ENCODE data around the gene PAQR4.
"Not testable (repeated sequence)": the region's sequence is repeated elsewhere in the genome, so short reads cannot be mapped to it uniquely, and the experiment has no call there.

The PAQR4 gene

GRCh38 chr16:2943716-2944115, 25.4 kb upstream of the PAQR4 start:
- not testable (repeated sequence) for DNase-seq (ENCODE audit: low read depth in 2 of 2, low spot score in 1 of 2)

- DNase-seq (ENCODE audit: low read depth in 2 of 2, low spot score in 1 of 2), result no peak
Measured at GRCh38 chr16:2946649-2947048, 22.5 kb upstream of the PAQR4 start.

- no peak for DNase-seq (ENCODE audit: low read depth in 2 of 2, low spot score in 1 of 2)
Measured at GRCh38 chr16:2948807-2949704, 20.1 kb upstream of the PAQR4 start.

DNA sequence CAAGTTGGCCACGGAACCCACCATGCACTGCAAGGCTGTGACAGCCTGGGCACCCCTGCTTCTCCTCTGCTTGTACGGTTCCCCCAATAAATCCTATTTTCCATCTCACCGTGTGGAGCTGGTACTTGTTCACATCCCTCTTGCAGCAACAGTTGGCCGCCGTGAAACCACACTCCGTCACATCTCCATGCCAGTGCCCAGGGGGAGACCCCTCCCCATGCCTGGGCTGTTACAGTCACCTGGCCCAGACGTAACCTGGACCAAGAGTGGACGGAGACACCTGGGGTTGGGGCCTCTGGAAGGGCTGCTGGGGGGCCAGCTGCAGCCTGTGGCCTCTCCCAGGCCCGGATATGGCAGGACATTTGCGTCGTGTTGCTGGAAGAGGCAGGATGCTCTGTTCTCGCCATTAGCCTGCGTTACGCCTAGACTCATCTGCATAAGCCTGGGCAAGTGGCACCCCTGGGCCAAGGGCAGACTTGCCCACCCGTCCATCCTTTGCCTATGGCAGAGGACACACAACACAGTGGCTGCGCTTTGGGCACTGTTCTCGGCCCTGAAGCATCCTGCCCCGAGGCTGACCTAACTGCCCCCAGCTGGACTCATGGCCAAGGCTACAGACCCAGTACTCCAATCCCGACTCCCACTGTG, 19.3 kb upstream of the PAQR4 start:
- no peak for DNase-seq (ENCODE audit: low read depth in 2 of 2, low spot score in 1 of 2)

GRCh38 chr16:2950353-2950724, 18.8 kb upstream of the PAQR4 start:
- no peak for DNase-seq (ENCODE audit: low read depth in 2 of 2, low spot score in 1 of 2)

DNA sequence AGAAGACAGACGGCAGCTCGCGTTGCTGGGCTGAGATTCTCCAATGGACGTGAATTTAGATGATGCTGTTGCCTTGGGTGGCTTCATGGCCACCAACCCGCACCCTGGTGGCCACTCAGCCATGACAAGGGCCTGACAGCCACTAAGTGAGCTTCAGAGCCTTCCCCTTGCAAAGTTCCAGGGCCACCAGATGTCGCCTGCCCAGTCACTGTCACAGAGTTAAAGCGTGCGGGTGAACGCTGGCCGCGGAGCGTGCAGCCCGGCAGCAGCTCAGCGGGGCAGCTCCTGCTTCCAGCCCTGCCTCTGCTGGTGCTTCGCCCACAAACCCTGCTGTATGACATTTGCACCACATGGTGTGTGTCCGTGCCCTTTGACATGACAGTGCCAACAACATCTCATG, 18.4 kb upstream of the PAQR4 start:
- no peak for DNase-seq (ENCODE audit: low read depth in 2 of 2, low spot score in 1 of 2)

DNA sequence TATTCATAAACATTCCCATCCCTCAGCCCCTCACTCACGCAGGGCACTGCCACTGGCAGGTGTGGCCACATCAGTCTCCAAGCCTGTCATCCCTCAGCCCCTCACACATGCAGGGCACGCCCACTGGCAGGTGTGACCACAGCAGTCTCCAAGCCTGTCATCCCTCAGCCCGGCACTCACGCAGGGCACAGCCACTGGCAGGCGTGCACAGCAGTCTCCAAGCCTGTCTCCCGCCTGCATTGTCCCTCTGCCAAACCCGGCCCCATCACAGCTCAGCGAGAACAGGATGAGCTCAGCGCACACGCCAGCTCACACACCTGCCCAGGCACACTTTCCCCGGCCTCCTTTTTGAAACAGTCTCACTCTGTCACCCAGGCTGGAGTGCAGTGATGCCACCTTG, 16.5 kb upstream of the PAQR4 start:
- DNase-seq (ENCODE audit: low read depth in 2 of 2, low spot score in 1 of 2), result no peak

- no peak for DNase-seq (ENCODE audit: low read depth in 2 of 2, low spot score in 1 of 2)
Measured at GRCh38 chr16:2953706-2954627, 15.2 kb upstream of the PAQR4 start.

- no peak for DNase-seq (ENCODE audit: low read depth in 2 of 2, low spot score in 1 of 2)
Measured at GRCh38 chr16:2954656-2955381, 14.3 kb upstream of the PAQR4 start.

DNA sequence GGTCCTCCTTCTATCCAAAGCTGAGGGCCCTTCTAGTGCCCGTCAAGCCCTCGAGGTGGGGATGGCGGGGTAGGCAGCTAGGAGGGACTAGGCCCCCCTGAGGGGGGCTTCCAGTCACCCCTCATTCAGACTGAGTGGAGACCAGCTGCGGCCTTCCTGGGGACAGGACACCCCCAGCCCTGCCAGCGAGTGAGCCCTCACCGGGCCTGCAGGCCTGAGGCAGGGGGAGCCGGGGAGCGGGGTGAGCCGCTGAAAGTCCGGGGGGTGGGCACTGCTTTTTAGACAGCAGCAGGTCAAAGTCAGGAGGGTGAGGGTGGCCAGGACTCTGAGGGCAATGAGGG, 13.7 kb upstream of the PAQR4 start:
- DNase-seq (ENCODE audit: low read depth in 2 of 2, low spot score in 1 of 2), result no peak

DNA sequence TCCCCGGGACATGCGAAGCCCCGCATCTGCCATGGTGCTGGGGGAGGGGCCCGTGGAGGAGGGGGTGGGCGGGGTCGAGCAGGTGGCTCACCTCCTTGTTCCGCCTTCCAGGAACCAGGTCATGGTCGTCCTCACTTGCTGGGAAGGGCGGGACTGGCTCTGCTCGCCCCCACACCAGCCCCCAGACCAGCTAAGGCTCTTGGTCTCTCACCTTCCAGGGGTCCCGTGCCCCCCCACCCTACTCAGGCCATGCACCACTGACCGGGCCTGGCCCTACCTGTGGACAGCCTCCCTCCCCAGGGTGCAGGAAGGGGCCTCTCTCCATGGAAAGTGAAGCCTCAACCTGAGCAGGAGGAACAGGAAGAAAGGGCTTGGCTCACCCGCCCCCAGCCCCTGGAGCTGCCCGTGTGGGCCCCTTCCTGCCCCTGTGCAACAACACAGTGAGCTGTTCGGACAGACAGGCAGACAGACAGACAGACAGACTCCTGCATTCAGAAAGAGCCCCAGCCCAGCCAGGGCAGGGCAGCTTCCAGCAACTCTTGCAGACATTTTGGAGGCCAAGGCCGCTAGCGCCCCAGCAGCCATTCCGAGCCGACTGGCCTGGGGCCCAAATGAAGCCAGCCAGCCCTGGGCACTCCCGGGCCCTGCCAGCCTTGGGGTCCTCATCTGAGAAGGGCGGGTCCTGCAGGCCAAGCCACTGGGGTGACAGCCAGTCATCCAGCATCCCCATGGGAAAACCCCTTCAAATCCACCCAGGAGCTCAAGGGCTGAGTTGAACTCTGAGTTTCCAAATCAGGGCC, 13.2 kb upstream of the PAQR4 start:
- DNase-seq (ENCODE audit: low read depth in 2 of 2, low spot score in 1 of 2), result no peak

- DNase-seq (ENCODE audit: low read depth in 2 of 2, low spot score in 1 of 2), result no peak
Measured at GRCh38 chr16:2956579-2956956, 12.6 kb upstream of the PAQR4 start.

- no peak for DNase-seq (ENCODE audit: low read depth in 2 of 2, low spot score in 1 of 2)
Measured at GRCh38 chr16:2959206-2959605, 9.9 kb upstream of the PAQR4 start.

DNA sequence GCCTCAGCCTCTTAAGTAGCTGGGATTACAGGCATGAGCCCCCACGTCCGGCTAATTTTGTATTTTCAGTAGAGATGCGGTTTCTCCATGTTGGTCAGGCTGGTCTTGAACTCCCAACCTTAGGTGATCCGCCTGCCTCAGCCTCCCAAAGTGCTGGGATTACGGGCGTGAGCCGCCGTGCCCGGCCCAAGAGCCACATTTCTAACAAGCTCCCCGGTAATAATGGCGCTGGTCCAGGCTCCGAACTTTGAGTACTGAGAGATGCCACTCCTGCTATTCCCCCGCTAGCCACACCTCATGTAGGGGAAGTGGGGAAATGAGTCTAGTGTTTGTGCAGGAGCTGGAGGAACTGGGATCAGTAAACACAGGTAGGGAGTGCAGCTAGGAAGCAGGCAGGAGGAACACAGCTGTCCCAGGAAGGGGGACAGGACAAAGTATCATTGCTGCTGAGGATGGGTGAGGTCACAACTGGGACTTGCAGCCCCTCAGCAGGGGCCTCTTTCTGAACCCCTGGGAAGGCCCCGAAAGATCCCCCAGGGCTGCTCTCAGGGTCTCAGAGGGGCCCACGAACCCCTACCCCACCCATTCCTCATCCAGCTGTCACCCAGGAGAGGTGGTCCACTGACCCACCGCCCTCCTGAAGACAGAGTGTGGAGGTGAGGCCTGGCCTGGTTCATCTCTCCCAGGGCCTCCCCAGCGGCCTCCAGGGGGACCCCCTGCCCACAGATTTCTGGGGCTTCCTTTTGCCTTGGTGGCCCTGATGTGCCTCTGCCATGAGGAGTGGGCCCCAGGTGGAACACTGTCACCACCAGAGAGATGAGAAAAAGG, 8.8 kb upstream of the PAQR4 start:
- DNase-seq (ENCODE audit: low read depth in 2 of 2, low spot score in 1 of 2), result no peak

DNA sequence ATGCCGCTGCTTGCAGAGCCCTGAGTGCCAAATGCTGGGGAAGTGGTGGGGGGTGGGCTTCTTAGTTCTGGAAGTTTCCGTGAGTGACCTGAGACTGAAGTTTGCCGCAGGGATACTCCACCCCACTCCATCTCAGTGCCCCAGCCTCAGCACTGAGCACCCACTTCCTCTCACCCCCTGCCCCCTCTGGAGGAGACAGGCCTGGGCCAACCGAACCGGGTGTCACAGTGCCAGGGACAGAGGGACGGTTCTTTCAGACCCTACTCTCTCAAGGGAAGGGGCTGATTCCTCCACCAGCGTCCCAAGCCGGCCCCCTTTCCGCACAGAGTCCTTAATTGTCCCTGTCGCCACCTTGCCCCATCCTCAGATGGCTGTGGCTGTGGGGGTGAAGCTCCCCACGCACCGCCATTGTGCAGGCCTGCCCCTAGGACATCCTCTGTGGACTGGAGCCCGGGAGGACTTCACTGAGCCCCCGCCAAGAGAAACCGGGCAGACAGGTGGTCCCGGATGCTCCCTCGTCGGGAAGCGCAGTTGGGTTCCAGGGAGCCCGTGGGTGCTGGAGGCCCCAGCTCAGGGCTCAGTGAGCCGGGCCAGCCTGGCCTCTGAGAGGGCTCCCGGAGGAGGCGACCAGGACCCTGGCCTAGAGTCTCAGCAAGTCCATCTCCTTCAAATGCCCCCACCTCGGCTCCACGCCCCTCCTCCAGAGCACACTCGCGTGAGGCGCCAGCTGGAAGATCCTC, 6.6 kb upstream of the PAQR4 start:
- DNase-seq (ENCODE audit: low read depth in 2 of 2, low spot score in 1 of 2), result no peak

DNA sequence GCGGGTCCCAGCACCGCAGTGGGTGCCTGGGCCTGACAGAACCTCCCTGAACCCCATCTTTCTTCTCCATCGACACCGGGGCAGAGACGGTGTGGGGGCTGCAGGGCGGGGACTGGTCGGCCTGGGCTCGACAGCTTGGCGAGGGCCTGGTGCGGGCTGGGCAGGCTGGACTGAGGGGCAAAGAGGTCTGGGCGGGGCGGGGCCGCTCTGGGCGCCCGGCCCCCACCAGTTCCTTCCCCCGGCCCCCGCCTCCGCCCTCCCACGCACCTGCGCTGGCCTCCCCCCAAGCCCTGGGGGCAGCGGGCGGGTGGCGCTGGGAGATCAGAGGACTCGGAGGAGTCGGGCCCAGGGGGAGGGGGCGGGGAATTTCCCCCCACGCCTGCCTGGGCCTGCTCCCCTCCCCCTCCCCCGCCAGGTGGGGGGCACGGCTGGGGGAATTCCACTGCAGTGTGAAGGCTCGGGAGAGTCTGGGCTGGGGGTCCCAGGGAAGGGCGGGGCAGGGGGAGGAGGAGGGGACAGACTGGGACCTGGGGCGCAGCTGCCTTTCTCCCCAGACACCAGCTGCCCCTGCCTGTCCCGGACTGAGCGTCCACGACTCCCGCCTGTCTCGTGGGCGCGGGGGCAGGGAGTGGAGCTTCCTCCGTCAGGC, 6.0 kb upstream of the PAQR4 start:
- DNase-seq (ENCODE audit: low read depth in 2 of 2, low spot score in 1 of 2), result no peak

DNA sequence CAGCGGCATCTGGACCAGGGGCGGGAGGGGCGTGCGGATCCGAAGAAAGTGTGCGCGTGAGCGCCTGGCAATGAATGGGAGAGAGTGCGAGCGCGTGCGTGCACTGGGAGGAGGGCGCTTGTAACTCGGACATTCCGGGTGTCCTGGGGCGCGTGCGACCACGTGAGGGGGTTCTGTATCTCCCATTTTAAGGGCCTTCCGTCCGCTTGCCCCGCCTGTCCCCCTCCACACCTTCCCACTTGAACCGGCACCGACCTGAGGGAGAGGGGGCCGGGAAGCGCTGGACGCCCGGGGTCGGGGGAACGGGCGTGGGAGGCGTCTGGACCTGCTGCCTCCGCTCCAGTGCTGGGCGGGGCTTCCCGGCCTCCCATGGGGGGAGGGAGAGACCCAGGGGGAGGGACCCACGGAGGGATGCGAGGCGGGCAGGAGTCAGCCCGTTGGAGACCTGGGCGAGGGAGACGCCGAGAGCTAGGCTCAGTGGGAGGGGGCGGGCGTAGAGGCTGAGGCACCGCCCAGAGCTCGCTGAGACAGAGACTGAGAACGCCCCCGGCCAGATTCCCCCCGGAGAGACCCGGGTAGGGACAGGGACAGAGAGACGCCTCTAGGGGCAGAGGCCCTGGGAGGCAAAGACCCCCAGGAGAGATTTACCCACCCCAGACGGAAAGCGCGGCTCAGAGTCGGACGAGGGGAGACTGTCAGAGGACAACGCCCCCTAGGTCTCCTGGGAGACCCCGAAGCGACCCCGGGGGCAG, 5.2 kb upstream of the PAQR4 start, which contains the start of gene KREMEN2:
Gene KREMEN2, plus strand, starts transcription at position 553 of the 752 bp plus-strand sequence. CDS start 246 bp downstream, outside the sequence.
- no peak for DNase-seq (ENCODE audit: low read depth in 2 of 2, low spot score in 1 of 2)

All from stimulated activated CD8-positive, alpha-beta memory T cell treated with anti-CD3 and anti-CD28 coated beads, Interleukin-4, amount 100 ng/mL, for 1 hour (primary cell).